ENCODE data around the gene COL5A1. TPM values are rescaled to one million over a fixed set of nuclear protein-coding genes. Genes with fewer than 3 reads are reported as not detected.

The COL5A1 gene
- polyA plus RNA-seq, 1 donor: 460 TPM

DNA sequence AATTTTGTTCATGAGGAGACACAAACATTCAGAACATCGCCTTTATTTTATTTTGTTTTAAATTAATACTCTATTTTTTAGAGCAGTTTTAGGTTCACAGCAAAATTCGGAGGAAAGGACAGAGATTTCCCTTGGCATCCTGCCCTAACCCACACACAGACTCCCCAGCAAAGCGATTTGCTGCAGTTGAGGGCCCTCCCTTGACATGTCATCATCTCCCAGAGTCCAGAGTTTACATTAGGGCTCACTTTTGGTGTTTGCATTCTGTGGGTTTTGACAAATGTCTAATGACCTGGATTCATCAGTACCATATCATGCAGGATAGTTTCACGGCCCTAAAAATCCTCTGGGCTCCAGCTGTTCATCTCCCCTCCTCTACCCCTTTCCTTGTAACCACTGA, 33.6 kb upstream of the COL5A1 start:
- no peak for DNase-seq

DNA sequence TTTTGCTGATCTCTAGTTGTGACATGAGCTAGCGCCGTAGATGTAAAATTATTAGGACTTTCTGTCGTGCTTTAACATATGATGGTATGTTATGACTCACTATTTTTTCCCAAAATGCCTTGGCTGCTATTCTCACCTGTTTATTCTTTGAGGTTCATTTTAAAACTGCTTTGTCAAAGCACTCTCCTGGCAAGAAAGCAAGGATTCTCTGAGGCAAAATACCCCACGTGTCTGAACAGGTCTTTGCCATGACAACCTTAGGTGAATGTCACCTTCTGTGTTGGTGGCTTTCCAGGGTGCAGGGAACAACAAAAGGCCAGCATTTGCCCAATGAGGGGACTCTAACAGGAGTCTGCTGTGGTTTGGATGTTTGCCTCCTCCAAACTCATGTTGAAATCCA, 30.6 kb upstream of the COL5A1 start:
- DNase-seq: no peak

DNA sequence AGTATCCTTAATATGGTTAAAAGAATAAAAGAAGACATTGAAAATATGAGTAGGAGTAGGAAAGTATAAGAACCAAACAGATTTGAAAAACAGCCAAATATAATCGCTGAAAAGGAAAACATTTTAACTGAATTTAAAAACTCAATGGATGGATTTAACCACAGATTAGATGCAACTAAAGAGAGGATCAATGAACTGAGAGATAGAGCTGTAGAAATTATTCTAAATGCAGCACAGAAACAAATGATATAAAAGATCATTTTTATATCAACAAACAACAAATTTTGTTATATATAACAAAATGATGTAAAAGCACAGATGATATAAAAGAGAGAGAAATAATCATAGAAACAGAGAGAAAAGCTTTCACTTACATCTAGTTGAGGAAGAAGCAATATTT, 29.3 kb upstream of the COL5A1 start:
- DNase-seq: no peak

DNA sequence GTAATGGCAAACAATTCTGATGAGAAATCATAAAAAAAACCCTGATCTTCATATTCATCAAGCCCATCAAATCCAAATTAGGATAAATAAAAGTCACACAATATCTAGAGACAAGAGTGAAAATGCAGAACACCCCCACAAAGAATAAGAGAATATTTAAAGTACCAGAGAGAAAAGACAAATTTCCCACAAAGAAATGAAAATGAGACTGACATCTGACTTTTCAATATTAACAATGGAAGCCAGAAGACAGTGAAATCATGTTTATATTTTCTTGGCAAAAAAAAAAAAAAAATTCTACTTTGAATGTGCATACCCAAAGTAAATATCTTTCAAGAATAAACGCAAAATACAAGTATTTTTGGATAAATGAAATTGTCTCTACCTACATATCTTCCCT, 28.9 kb upstream of the COL5A1 start:
- DNase-seq: no peak

DNA sequence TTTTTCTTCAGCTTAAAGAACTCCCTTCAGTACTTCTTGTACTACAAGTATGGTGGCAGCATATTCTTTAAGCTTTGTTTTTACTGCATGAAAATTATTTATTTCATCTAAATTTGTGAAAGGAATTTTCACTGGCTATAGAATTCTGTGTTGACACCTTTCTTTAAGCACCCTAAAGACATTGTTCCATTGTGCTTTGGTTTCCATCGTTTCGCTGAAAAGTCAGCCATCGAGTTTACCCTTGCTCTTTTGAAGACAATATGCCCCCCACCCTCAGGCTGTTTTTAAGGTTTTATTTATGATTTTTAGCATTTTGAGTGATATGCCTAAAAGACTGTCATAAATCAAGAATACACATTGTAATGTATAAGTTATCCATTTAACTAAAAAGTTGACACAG, 27.3 kb upstream of the COL5A1 start:
- no peak for DNase-seq

DNA sequence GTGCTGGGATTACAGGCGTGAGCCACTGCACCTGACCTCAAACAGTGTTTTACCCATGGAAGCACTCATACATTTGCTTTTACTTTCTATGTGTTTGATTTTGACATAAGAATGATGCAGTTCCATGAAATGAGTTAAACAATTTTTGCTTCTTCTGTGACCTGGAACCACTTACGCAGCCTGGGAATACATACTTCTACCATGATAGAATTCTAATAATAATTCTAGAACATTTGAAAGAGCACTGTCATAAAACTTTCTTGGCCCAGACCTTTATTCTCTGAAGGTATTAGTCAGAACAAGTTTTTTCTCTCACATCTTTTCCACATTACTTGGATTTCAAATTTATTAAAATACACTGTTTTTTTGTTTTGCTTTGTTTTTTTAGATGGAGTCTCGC, 25.3 kb upstream of the COL5A1 start:
- no peak for DNase-seq

DNA sequence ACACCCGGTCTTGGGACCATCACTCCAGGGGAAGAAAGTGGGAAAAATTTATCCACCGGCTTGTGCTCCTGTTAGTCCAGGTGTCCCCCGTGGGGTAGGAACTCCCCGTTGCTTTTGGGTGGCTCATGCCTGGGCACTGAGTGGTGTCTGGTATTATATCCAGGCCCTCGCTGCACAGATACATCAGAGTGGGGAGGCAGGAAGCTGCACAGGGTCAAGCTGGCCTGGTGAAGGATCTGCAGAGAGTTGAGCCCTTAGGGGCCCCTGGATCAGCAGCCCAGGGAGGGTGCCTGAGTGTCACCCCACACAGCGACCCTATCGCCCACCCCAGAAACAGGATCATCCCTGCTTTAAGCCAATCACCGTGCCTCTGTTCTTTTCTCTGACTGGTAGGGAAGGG, 24.4 kb upstream of the COL5A1 start:
- no peak for DNase-seq

DNA sequence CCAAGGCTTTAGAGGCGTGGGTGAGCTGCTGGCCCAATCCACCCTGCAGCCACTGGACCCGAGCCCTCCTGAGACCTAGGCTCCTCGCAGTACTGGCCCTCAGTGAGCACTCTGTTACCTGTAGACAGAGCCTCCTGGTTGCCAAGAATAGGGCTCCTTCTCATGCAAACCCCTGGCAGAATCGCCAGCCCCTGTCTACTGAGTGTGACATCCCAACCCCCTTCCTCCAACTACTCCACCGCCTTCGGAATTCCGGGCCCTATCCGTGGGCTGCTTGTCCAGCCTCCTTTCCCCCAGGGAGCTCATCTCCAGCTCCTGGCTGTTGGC, 23.8 kb upstream of the COL5A1 start:
- DNase-seq: no peak

DNA sequence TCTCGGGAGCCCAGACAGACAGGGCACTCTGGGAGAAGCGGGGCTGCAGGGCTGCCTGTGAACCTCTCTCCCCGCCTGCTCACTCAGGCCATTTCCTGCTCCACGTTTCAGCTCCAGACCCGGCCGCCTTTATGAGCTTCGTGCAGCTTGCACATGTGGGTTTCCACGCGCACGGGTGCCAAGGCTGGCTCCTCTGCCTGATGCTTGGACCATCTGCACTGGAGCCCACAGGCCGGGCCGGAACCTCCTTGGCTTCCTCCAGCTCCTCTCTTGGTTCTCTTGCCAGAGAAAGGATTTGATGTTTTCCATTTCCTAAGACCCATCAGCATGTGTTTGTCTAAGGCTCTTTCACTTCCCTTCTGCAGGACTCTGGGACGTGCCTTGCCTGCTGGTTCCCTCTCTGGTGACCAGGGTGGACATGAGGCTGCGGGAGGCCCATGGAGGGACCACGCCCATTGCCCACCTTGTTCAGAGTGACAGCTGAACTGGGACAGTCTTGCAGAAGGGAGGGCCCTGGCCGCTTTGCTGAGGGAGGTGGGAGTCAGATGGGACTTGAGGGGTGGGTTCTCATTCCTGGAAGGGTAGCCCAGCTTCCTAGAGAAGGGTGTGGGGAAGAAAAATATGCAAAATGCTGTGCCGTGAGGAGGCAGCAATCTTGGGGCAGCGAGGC, 23.3 kb upstream of the COL5A1 start:
- peak; percentile 79 for DNase-seq

DNA sequence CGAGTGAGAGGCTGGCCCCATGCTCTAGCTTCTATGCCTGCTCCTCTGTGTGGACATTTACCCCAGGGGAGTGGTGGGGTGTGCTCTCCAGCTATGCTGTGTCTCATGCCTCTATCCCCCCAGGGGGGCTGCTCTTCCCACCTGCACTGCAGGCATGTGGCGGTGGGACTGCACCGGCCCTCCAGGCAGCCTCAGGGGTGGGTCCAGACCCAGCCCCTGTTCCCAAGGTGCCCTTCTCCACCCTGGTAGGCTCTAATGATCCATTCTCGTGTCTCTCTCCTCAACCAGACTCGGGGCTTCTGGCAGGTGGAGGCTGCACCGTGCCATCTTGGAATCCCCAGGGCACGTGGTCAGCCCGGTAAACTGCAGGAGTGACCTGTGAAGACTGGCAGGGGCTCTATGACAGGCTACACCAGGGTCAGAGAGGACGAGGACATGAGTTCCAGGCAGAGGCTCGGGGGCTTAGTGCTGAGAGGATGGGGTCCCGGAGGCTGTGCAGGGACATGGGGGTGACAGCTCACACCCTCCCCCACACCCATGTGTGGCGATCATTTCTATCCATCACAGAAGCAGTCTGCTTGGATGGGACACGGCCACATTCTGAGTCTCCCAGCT, 22.7 kb upstream of the COL5A1 start:
- no peak for DNase-seq

DNA sequence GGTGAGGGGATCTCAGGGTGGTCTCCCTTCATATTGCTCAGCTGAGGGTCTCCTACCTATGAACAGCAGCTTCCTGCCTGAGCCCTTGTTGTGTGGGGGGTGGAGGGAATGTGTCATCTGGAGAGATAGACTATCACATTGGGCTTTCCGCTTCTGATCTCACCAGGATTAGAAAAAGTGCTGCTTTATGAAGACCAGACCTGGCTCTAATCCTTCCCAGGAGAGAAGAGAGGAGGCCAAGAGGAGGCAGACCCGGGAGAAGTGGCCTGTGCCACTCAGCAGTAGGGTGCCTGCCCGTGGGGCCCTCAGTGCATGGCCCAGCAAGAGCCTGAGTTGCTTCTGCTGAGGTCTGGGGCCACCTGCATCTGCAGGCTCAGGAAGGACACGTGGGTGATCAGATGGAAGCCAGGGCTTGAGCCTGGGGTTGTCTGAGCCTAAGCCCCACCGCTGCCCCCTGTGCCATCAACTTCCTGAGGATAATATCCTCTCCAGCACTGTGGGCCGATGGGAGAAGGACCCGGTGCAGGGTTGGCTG, 22.1 kb upstream of the COL5A1 start:
- DNase-seq: no peak

DNA sequence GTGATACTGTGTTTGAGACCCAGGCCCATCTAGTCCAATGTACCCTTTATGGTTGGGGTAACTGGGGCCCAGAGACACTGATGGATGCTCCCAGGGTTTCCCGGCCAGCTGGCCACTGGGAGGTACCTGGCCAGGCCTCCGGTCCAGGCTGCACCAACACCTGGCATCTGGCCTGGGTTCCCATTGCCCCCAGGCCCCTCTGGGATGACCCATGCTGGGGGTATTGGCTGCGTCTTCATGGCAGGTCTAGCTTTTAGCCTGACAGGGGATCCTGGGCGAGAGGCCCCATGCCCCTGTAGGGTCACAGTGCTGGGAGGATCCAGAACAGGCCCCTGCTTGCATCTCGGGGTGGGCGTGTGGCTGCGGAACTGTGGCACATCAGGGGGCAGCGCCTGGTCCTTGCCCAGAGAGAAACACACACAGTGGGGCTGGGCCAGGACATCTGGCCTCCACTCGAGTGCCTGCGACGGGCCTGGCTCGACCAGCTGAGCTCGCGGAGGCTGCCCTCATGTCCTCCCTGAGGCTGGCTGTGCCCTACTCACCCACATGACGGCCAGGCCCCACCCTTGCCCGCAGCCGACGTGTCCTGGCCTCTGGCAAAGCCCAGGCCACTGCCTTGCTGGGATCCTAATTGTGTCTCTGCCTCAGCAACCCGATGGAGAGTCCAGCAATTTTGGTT, 21.5 kb upstream of the COL5A1 start:
- no peak for DNase-seq

DNA sequence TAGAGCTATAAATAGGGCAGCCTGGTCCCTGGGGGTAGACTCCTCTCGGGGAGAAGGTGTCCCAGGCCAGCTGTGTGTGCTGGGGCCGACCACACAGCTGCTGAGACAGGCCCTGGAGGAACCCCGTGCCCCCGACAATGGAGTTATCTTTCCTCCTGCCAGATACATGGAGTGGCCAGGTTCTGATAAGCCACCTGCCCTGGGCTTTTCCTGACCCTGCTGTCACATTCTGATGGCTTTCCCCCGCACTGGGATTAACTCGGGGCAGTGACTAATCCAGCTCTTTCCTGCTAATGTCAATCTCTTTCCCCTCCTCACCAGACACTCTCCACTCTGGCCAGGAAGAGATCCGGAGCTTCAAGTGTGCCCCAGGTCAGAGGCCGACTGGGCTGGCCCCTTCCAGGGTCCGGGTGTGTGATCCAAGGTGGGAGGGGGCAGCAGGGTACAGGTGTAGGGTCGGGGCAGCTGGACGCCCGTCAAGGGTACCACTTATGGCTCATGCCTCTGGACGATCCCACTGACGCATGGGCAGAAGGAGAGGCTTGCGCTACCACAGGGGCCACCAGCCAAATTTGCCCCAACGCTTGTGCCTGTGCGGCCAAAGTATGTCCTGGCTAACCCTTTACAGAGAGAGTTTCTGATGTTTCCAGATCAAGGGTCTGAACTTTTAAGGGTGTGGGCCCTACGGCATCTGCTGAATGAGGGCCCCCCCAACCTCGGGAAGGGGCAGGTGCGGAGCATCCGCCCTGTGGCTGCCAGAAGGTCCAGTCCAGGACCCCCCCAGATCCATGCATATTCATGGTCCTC, 20.6 kb upstream of the COL5A1 start:
- no peak for DNase-seq

DNA sequence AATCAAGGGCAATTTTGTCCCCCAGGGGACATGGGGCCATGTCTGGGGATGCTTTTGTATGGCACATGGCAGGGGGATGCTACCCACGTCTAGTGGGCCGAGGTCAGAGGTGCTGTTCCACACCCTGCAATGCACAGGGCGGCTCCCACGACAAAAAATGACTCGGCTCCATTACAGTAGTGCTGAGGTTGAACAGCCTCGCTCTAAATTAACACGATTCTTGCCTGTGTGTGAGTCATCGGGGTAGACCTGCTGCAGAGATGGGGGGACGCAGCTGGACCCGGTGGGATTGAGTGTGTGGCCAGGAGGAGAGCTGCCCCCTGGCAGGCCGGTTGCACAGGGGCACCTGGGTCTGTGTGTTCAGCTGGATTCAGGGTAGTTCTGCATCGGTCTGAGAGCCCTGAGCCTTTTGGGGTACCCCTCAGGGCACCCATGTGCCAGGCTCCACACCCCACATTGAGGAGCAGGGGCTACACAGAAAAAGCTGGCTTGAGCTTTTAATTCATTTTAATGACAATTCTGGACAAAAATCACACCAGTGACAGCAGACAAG, 20.0 kb upstream of the COL5A1 start:
- DNase-seq: no peak

DNA sequence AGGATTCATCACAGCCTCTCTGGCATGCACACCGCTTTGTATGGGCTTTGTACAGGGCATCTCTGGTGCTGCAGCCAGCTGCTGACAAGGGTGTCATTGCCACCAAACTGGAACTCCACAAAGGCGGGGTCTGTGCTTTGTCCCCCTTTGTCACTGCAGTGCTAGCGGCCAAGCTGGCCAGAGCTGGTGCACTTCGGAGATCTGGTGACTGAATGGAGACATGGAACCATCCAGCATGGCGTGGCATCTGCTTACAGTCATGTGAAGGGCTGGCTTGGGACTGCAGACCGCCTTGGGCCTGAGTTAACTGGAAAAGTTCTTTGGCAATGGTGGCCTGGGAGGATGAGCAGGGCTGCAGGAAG, 18.7 kb upstream of the COL5A1 start:
- DNase-seq: no peak

DNA sequence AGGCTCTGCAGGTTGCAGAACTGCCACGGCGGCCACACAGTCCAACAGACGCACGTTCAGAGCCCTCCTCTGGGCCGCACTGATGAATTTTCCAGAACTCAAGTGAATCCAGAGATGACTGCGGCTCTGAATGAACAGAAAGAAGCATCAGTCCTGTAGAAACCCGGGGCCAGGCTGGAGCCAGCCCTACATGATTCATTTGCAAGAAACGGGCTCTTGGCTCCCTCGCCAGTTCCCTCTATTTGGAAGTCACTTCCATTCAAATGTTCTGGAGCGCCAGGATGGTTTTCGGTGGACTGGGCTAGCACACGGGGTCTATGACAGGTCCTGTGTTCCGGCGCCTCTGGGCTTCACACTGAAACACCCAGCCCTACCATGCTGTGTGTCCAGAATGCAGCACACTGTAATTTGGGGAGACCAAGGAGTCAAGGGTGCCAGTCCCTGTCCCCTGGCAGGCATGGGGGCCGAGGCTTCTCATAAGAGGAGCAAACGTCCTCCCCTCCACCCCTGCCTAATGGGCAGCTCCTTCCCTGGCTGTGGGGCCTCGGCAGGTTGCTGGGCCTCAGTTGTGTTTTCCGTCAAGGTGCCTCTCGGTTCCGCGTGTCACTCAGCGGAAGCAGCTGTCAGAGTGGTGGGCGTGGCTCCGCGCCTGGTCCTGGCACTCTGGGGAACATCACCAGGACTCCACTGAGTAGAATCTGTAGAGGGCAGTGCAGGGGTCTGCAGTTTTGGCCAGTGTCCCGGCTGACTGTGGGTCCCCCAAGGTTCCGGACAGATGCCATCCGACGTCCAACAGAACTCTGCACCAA, 18.1 kb upstream of the COL5A1 start:
- DNase-seq: peak; percentile 84

DNA sequence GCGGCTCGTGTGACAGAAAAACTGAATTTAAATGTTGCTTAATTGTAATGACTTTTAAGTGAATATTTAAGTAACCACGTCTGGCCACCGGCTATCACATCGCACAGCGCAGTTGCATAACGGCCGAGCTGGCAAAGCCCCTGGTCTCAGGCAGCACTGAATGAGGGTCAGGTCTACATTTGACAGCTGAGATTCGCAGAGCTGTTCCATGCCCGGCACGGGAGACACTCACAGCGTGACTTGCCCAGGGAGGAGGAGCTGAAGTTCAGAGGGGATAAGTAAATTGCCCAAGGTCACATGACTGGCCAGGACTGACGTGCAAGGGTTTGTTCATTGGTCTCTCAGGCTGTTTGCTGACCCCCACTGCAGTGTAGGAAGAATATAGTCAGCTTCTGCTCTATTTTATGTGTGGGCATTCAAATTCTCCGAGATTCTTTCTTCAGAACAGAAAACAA, 17.4 kb upstream of the COL5A1 start:
- DNase-seq: no peak

DNA sequence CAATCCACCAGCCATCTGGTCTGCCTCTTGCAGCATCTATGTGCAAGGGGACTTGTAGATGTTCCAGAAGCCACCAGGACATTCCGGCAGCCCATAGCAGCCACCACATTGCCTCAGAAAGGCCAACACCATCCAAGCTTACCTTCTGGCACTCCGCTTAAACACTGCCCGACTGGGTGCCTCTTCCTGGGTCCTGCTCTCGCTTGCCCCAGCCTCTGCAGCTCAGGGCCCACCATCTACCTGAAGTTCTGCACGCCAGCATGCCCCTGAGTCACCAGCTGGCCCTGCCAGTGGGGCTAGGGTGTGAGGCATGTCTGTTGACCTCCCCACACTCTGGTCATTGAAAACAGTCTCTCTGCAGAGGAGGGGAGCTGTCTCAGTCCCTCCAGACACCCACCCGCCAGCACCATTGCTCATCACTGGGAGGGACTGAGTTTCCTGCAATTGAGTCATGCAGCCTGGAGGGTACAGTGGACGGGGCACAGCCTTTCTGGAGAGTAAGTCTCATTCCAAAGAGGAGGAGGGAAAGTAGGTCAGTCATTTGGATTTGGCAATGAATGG, 16.9 kb upstream of the COL5A1 start:
- no peak for DNase-seq

DNA sequence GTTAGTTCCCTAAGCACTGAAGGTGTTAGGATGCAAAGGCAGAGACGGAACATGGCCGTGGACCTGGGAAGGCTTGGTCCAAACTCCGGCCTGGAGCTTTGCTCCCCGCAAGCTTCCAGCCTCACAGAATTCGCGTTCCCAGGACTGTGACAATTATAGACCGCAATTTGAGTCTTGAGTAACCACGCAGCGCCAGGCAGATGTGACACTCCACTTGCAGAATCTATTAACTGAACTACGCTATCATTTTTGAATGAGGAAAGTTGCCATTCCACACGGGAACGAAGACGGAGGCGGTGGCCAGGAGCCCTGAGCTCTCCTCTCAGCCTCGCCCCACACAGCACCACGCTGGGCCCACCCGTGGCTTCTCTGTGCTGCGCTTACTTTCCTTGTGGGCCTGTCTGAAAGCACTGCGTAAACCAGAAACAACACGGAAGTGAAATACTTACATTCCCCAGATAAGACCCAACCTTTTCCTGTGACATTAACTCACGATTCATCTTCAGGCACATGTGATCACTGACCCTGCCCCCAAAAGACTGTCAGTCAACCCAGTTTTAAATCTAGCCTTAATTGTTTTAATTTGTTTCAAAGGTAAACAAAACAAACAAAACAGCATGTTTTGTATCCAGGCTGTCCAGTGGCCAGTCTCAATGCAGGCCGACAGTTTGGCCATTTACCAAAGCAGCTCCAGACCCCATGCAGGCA, 16.1 kb upstream of the COL5A1 start:
- no peak for DNase-seq

DNA sequence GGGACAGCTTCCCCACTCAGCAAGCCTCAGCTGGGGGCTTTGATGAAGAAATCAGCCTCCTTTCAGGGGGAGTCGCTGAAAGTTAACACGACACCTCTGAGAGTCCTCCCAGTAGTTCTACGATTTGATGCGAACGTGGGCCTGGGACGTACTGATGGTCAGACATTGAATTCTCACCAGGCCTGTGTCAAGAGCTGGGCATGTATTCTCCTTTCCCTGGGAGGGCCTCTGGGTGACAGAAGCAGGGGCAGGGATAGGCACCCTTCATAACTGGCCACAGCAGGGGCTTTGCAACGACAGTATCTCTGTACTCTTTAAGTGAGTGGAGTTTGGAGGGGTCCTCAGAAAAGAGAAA, 15.6 kb upstream of the COL5A1 start:
- no peak for DNase-seq
